H1 (cell line): ENCODE data around the gene TMEM72. TPM values are rescaled to one million over a fixed set of nuclear protein-coding genes. Genes with fewer than 3 reads are reported as not detected.

Experiments used
- CTCF ChIA-PET: fragments of 300-600 bp; sonication (Branson Sonifier 250); formaldehyde crosslinking; loops from one replicate; lab custom pipeline; 2021; ENCODE audit not compliant: partially characterized antibody; lab: Charles Lee
- POLR2A ChIA-PET: fragments of 300-600 bp; sonication (Branson Sonifier 250); formaldehyde crosslinking; loops from one replicate; lab custom pipeline; 2021; ENCODE audit warnings: inconsistent platforms; ENCODE audit not compliant: partially characterized antibody; lab: Charles Lee
- DNase-seq, 2 experiments: peaks; one replicate each; pipeline versions ENCODE4 v3.0.0 to v3.0.0-alpha.2; 2010 to 2022; ENCODE audit warnings: low spot score in 2 of 2, low read depth in 1 of 2, mixed read lengths in 1 of 2
- FAIRE-seq: peaks from 2 replicates; lab custom pipeline; 2011; peaks lifted over from hg19 to GRCh38; lab: Jason Lieb, UNC
- H2AFZ ChIP-seq: 2 replicates; pipeline ENCODE4 v1.8.1; 2012; ENCODE audit warnings: low read length, inconsistent platforms
- H2AK5ac ChIP-seq: 2 replicates; pipeline ENCODE4 v1.6.1; 2013; ENCODE audit warnings: low read depth, low read length
- H2BK120ac ChIP-seq: replicated peaks from 2 replicates; pipeline ENCODE3; 2013; ENCODE audit warnings: low read depth, low read length, inconsistent platforms
- H2BK12ac ChIP-seq: 2 replicates; pipeline ENCODE4 v1.6.1; 2013; ENCODE audit warnings: low read depth, low read length
- H2BK15ac ChIP-seq: 2 replicates; pipeline ENCODE4 v1.6.1; 2013; ENCODE audit warnings: low read length
- H2BK20ac ChIP-seq: 2 replicates; pipeline ENCODE4 v1.6.1; 2013; ENCODE audit warnings: low read length
- H2BK5ac ChIP-seq: 2 replicates; pipeline ENCODE4 v1.6.1; 2013; ENCODE audit warnings: low read depth, low read length
- H3K14ac ChIP-seq: 2 replicates; pipeline ENCODE4 v1.6.1; 2013; ENCODE audit warnings: inconsistent platforms; ENCODE audit not compliant: insufficient read length
- H3K18ac ChIP-seq: 2 replicates; pipeline ENCODE4 v1.6.1; 2013; ENCODE audit warnings: low read length; ENCODE audit errors: extremely low read depth
- H3K23ac ChIP-seq: 2 replicates; pipeline ENCODE4 v1.6.1; 2013; ENCODE audit warnings: inconsistent platforms; ENCODE audit not compliant: insufficient read length
- H3K23me2 ChIP-seq: 2 replicates; pipeline ENCODE4 v1.6.1; 2013; ENCODE audit warnings: low read depth, low read length
- H3K27ac ChIP-seq: 2 replicates; pipeline ENCODE4 v1.6.1; 2011; ENCODE audit warnings: low read depth, low read length, inconsistent platforms
- H3K27me3 ChIP-seq, 4 experiments: replicated peaks in 1 of 4; 1 replicate in 1 of 4; 2 replicates in 3 of 4; pipeline versions ENCODE4 v1.6.1 to v1.8.1; 2011 to 2013; ENCODE audit warnings: low read length in 3 of 4, mild to moderate bottlenecking in 3 of 4, inconsistent platforms in 2 of 4, mixed read lengths in 2 of 4, moderate library complexity in 1 of 4; ENCODE audit not compliant: control insufficient read depth in 3 of 4, insufficient read depth in 3 of 4; ENCODE audit errors: extremely low read depth in 1 of 4
- H3K36me3 ChIP-seq, 4 experiments: 2 replicates each; pipeline versions ENCODE4 v1.6.1 to v1.8.1; 2011 to 2013; ENCODE audit warnings: mild to moderate bottlenecking in 4 of 4, low read length in 3 of 4, moderate library complexity in 2 of 4, control low read depth in 1 of 4, inconsistent platforms in 1 of 4; ENCODE audit not compliant: insufficient read depth in 4 of 4, control insufficient read depth in 2 of 4
- H3K4ac ChIP-seq: replicated peaks from 2 replicates; pipeline ENCODE3; 2013; ENCODE audit warnings: low read length, low read depth, mixed read lengths, inconsistent platforms; ENCODE audit not compliant: insufficient read length
- H3K4me1 ChIP-seq, 4 experiments: replicated peaks in 1 of 4; 1 replicate in 1 of 4; 2 replicates in 3 of 4; pipeline versions ENCODE4 v1.6.1 to v1.8.1; 2011 to 2013; ENCODE audit warnings: low read length in 3 of 4, inconsistent platforms in 2 of 4, mixed read lengths in 1 of 4; ENCODE audit not compliant: insufficient read depth in 4 of 4, control insufficient read depth in 3 of 4
- H3K4me2 ChIP-seq, 2 experiments: 2 replicates each; pipeline versions ENCODE4 v1.6.1 to v1.8.1; 2011 to 2013; ENCODE audit warnings: low read depth in 2 of 2, low read length in 2 of 2, control low read depth in 1 of 2, inconsistent platforms in 1 of 2, mild to moderate bottlenecking in 1 of 2; ENCODE audit not compliant: insufficient read depth in 1 of 2
- H3K4me3 ChIP-seq, 4 experiments: fragments of 200-600, 300-600 bp in 1 of 4; sonication (generic), shearing (Covaris generic), sonication (Bioruptor Twin) in 1 of 4; 2 replicates each; pipeline versions ENCODE4 v1.5.1 to v1.8.1; 2011 to 2016; ENCODE audit warnings: low read length in 4 of 4, low read depth in 3 of 4, control low read depth in 2 of 4, inconsistent platforms in 2 of 4, mild to moderate bottlenecking in 2 of 4, mixed read lengths in 1 of 4, moderate library complexity in 1 of 4; ENCODE audit not compliant: insufficient read depth in 2 of 4; ENCODE audit errors: extremely low read depth in 1 of 4
- H3K56ac ChIP-seq: replicated peaks from 2 replicates; pipeline ENCODE3; 2013; ENCODE audit warnings: low read depth, mild to moderate bottlenecking, mixed read lengths, low read length, inconsistent platforms; ENCODE audit not compliant: insufficient read length
- H3K79me1 ChIP-seq: 2 replicates; pipeline ENCODE4 v1.6.1; 2013; ENCODE audit warnings: low read depth, low read length, control low read depth
- H3K79me2 ChIP-seq, 2 experiments: 2 replicates each; pipeline versions ENCODE4 v1.6.1 to v1.8.1; 2012 to 2013; ENCODE audit warnings: low read length in 2 of 2, mild to moderate bottlenecking in 2 of 2, inconsistent platforms in 1 of 2; ENCODE audit not compliant: insufficient read depth in 2 of 2, control insufficient read depth in 1 of 2
- H3K9ac ChIP-seq, 4 experiments: replicated peaks in 1 of 4; 1 replicate in 1 of 4; 2 replicates in 3 of 4; pipeline versions ENCODE4 v1.6.1 to v1.8.1; 2011 to 2013; ENCODE audit warnings: low read depth in 3 of 4, low read length in 3 of 4, control low read depth in 2 of 4, mild to moderate bottlenecking in 2 of 4, moderate library complexity in 2 of 4, inconsistent platforms in 1 of 4; ENCODE audit errors: extremely low read depth in 1 of 4
- H3K9me3 ChIP-seq, 2 experiments: 2 replicates each; pipeline versions ENCODE4 v1.6.1 to v1.8.1; 2012 to 2013; ENCODE audit warnings: mild to moderate bottlenecking in 2 of 2, moderate library complexity in 2 of 2, control low read depth in 1 of 2, inconsistent platforms in 1 of 2, low read depth in 1 of 2, low read length in 1 of 2, mixed read lengths in 1 of 2; ENCODE audit not compliant: insufficient read depth in 2 of 2
- H4K20me1 ChIP-seq, 2 experiments: replicated peaks in 1 of 2; 2 replicates each; pipeline versions ENCODE3 to v1.8.1; 2011 to 2013; ENCODE audit warnings: inconsistent platforms in 2 of 2, low read length in 2 of 2, mild to moderate bottlenecking in 1 of 2; ENCODE audit not compliant: insufficient read depth in 2 of 2, control insufficient read depth in 1 of 2
- H4K5ac ChIP-seq: 2 replicates; pipeline ENCODE4 v1.6.1; 2013; ENCODE audit warnings: low read length, low read depth, mixed read lengths, inconsistent platforms; ENCODE audit not compliant: insufficient read length
- H4K8ac ChIP-seq: 2 replicates; pipeline ENCODE4 v1.8.0; 2013; ENCODE audit warnings: mild to moderate bottlenecking, moderate library complexity, low read length, inconsistent platforms; ENCODE audit not compliant: insufficient read depth; ENCODE audit errors: extremely low read depth
- H4K91ac ChIP-seq: replicated peaks from 2 replicates; pipeline ENCODE3; 2013; ENCODE audit warnings: low read length, mixed read lengths, inconsistent platforms; ENCODE audit not compliant: insufficient read length
- RAD21 ChIP-seq, 2 experiments: IDR thresholded peaks in 1 of 2; conservative IDR thresholded peaks in 1 of 2; 2 replicates each; pipeline ENCODE4 v1.6.1; 2011; ENCODE audit warnings: low read depth in 2 of 2, low read length in 2 of 2, improper control_type of control experiment in 1 of 2, inconsistent platforms in 1 of 2, mild to moderate bottlenecking in 1 of 2, moderate library complexity in 1 of 2
- SP2 ChIP-seq: IDR thresholded peaks from 2 replicates; pipeline ENCODE4 v1.6.1; 2012; ENCODE audit warnings: mild to moderate bottlenecking, low read length, inconsistent platforms
- WGBS, 2 experiments: shearing (Covaris generic) in 1 of 2; methylation state at CpG; one replicate each; pipeline versions ENCODE4 v1.1.6 to v1.1.7; 2013 to 2015; ENCODE audit warnings: low lambda C conversion rate in 2 of 2, mixed read lengths in 2 of 2, inconsistent platforms in 1 of 2, low coverage in 1 of 2, missing lambda C conversion rate in 1 of 2; ENCODE audit not compliant: insufficient replicate concordance in 2 of 2, insufficient coverage in 1 of 2, insufficient read length in 1 of 2; ENCODE audit errors: extremely low coverage in 1 of 2, missing lambda C conversion rate in 1 of 2; 5-methylcytosine and 5-hydroxymethylcytosine counted together
- polyA plus RNA-seq, 7 experiments: library from polyadenylated mRNA; depleted of rRNA in 3 of 7; stranded (reverse) in 5 of 7; unstranded in 2 of 7; fragments of >200 nt in 5 of 7; fragments of 200-250 nt in 2 of 7; gene quantifications; 1 replicate in 5 of 7; 2 replicates in 1 of 7; 4 replicates in 1 of 7; pipeline versions ENCODE4 v1.2.1 to v1.2.3, GENCODE V29; 2011 to 2013; ENCODE audit warnings: missing spikeins in 2 of 7, mixed read lengths in 2 of 7
- total RNA-seq: library from RNA; stranded (reverse); fragmentation: NEBNext Ultra II Directional; extraction: Animal tissue kit (Norgen Biotek cat#: 25700); gene quantifications from 2 replicates; pipeline ENCODE4 v1.2.1, GENCODE V29; 2021

Gene TMEM72
- total and polyA plus RNA-seq, 2 of the 8 experiments (the other 6 are each of a cell fraction or from before 2014, with no cell fraction given): not detected

- no peak for TF ChIP-seq SP2
- TF ChIP-seq RAD21 (IDR thresholded peaks at IDR 0.05 in 1 of 2, conservative IDR thresholded peaks at IDR 0.05 in 1 of 2; ENCODE audit: low read depth in 2 of 2, low read length in 2 of 2): no peak
- no peak overlapping the region for H2BK15ac ChIP-seq
- no peaks in the 10 kb centered on the region for H3K36me3 ChIP-seq
- H3K4me1 ChIP-seq: peaks cover 0 to 5% (median 0%) of the 10 kb centered on the region in 4 experiments; a peak in 1 of 7 replicates
- no peak overlapping the region for H3K4me3 ChIP-seq
- no peak overlapping the region for H3K18ac ChIP-seq
- no peaks in the 10 kb centered on the region for H3K9me3 ChIP-seq
- H3K56ac ChIP-seq: no peak overlapping the region
- H2BK5ac ChIP-seq: no peak overlapping the region
- H3K79me2 ChIP-seq: no peaks in the 10 kb centered on the region
- DNase-seq (no peak), FAIRE-seq (no peak)
- no peak overlapping the region for H3K9ac ChIP-seq
- no peaks in the 10 kb centered on the region for H3K79me1 ChIP-seq
- no peak overlapping the region for H3K4me2 ChIP-seq
- CTCF ChIA-PET: interaction anchor here (0.6 to 1.9 kb wide), 5 partner anchors 9 to 55 kb away, joined by 3 to 9 read pairs (median 3); no protein-coding TSS in a partner anchor
- H4K8ac ChIP-seq: no peak overlapping the region
- H2BK20ac ChIP-seq: no peak overlapping the region
- no peaks in the 10 kb centered on the region for H4K20me1 ChIP-seq
- no peak overlapping the region for H2BK12ac ChIP-seq
- H4K91ac ChIP-seq: no peak overlapping the region
- POLR2A ChIA-PET: no interaction called here
- H2AFZ ChIP-seq: no peak overlapping the region
- H3K27ac ChIP-seq: no peak overlapping the region
- WGBS, 2 experiments: 93% methylated on average over 6 of the region's 6 CpGs; no CpG with 5 or more reads in 1 of the 2 experiments
- H3K14ac ChIP-seq: no peak overlapping the region
- H2AK5ac ChIP-seq: no peak overlapping the region
- no peaks in the 10 kb centered on the region for H3K23me2 ChIP-seq
- H3K23ac ChIP-seq: no peak overlapping the region
- no peak overlapping the region for H2BK120ac ChIP-seq
- H4K5ac ChIP-seq: no peak overlapping the region
- H3K27me3 ChIP-seq: peaks cover 1 to 12% (median 10%) of the 10 kb centered on the region in 4 experiments
- no peak overlapping the region for H3K4ac ChIP-seq
Observed at GRCh38 chr10:44870031-44870430, 41.1 kb upstream of the TMEM72 start.
